Astrocyte of the spinal cord (primary cell): ENCODE data around the gene LEP.

Source experiments
- DNase-seq: peaks from one replicate; pipeline ENCODE4 v3.0.0; 2011; ENCODE audit warnings: low read depth, low spot score
- H3K4me3 ChIP-seq: 2 replicates; pipeline ENCODE4 v1.5.1; 2011; ENCODE audit warnings: low read depth, mild to moderate bottlenecking, low read length, moderate library complexity
- CTCF ChIP-seq: IDR thresholded peaks from 2 replicates; pipeline ENCODE4 v1.5.1; 2012; ENCODE audit warnings: low read depth, mild to moderate bottlenecking, low read length, inconsistent platforms
- in situ Hi-C: cut with HindIII; loops from 2 replicates; pipeline ENCODE4 v1.10.0; 2017; ENCODE audit warnings: low sequenced_read_pairs

The LEP gene

DNA sequence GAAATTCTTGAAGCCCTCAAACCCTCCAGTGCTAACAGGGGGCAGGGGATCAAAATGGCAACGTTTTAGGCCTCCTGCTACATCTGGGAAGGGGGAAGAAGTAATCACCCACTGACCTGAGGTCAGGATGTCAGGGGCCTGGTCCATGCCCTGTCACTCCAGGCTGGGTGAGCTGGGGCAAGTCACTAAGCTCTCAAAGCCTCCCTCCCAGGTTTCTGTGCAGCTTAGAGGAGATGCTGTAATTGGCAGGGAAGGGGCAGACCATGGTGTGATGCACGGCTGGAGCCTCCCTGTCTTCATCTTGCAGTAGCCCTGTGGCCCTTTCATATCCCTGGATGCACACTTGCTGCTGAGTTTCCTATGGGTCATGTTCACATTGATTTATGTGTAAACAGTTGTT is 27.2 kb downstream of the LEP start:
- H3K4me3 ChIP-seq, result no peak overlapping the region
- TF ChIP-seq CTCF, result no peak
- in situ Hi-C loops, result no loop called here
- no peak for DNase-seq

DNA sequence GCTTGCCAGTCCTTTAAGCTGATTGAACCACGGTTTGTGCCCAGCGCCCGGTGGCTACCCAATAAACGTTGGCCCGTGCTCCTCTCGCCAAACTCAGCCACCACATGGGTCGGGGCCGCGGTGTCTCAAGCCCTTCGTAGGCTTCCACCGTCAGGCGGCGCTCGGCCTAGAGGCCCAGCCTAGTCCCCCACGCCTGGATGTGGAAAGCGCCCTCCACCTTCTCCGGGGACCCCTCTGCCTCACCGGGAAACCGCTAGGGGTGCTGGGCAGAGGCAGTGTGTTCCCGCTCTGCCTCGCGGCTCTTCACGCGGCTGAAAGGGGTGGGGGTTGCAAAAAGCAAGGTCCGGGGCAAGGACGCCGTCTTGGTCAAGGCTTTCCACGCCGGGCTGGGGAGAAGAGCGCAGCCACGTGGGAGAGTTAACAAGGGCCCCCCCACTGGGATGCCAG is 29.8 kb downstream of the LEP start:
- DNase-seq, result no peak
- no peak overlapping the region for H3K4me3 ChIP-seq
- TF ChIP-seq CTCF, result peak; percentile 22
- in situ Hi-C loops, result no loop called here

DNA sequence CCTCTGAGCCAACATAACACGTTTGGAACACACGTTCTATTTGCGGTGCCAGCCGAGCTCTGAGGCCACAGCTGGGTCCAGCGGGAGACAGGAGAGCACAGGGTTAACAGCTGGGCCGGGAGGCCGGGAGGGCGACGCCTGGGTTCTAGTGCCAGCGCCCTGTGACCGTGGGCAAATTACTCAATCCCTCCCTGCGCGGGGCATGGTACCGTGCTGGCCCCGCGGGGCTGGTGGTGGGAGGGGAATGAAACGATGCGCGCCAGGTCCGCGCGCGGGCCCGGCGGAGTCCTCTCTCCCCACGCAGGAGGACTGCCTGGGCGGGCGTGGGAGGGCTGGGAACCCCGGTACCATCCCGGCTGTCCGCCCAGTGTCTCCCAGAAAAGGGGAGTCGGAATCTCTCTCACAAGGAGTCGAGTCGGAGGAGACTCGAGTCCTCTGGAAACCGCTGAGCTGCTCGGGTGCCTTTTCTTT is 30.4 kb downstream of the LEP start:
- in situ Hi-C loops, result no loop called here
- peak overlapping the region; percentile 25 for H3K4me3 ChIP-seq
- no peak for DNase-seq
- TF ChIP-seq CTCF, result no peak

GRCh38 chr7:128271942-128272481 is 30.9 kb downstream of the LEP start:
- peak overlapping the region; percentile 25 for H3K4me3 ChIP-seq
- no peak for DNase-seq
- TF ChIP-seq CTCF, result no peak
- in situ Hi-C loops, result no loop called here

DNA sequence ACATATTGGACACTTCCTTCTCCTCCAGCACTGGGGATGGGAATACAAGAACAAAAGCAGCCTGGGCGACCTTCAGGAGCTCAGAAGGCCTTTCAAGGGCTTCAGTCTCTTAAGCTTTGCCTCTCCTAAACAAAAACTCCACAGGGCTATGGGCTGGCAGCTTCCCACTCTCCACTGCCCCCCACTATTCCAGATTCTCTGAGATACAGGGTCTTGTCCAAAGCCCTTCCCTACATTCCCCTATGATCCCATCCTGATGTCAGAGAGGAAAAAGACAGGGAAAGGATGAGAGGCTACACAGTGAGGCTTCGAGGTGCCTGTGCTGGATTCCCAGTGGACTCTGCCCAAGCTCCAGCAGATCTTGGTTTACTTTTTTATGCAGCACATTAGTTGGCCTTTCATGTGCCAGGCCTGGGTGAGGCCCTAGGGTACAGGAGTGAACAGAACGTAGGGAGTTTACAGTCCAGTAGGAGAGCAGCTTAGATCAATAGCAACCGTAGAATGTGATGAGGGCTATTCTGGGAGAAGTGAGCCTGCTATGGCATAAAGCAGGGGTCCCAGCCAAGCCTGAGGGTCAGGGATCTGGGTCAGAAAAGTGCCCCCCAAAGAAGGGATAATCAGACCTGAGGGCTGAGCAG is 33.3 kb downstream of the LEP start:
- TF ChIP-seq CTCF, result no peak
- DNase-seq, result no peak
- H3K4me3 ChIP-seq, result no peak overlapping the region
- in situ Hi-C loops, result no loop called here

- in situ Hi-C loops, result no loop called here
- no peak overlapping the region for H3K4me3 ChIP-seq
- DNase-seq, result no peak
- TF ChIP-seq CTCF, result no peak
These were observed 34.0 kb downstream of the LEP start for GRCh38 chr7:128274884-128275603.
